ENCODE measurements around the gene VSTM4.

DNA sequence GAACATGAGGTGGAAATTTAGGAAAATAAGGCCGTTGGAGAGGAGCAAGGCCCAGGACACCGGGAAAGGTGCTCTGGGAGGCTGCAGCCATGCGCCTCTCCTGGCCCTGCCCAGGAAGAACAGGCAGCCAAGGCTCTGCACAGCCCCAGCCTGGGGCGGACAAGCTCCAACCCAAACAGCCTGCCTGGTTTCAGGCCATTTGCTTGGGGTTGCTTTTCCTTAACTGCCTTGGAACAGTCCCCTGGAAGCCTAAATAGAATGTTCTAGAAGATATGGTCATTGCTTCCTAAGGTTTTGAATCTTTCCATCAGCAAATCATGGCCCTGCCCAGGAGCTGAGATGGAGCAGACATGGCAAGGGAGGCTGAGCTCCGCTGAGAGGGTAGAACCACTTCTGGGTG is 11.0 kb downstream of the VSTM4 start:
- TF ChIP-seq, protein P1, sequence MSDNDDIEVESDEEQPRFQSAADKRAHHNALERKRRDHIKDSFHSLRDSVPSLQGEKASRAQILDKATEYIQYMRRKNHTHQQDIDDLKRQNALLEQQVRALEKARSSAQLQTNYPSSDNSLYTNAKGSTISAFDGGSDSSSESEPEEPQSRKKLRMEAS (IDR thresholded peaks at IDR 0.05), result no peak
- TF ChIP-seq CREB1 (IDR thresholded peaks at IDR 0.05; ENCODE audit: low read depth), result no peak
- TF ChIP-seq CEBPB (IDR thresholded peaks at IDR 0.05), result no peak
- no peak for TF ChIP-seq TEAD4 (IDR thresholded peaks at IDR 0.05)
- TF ChIP-seq FOXM1 (IDR thresholded peaks at IDR 0.05; ENCODE audit: borderline replicate concordance, low read depth), result no peak
- no peak for TF ChIP-seq TCF12 (IDR thresholded peaks at IDR 0.05; ENCODE audit: low read depth)
- TF ChIP-seq, protein P2, sequence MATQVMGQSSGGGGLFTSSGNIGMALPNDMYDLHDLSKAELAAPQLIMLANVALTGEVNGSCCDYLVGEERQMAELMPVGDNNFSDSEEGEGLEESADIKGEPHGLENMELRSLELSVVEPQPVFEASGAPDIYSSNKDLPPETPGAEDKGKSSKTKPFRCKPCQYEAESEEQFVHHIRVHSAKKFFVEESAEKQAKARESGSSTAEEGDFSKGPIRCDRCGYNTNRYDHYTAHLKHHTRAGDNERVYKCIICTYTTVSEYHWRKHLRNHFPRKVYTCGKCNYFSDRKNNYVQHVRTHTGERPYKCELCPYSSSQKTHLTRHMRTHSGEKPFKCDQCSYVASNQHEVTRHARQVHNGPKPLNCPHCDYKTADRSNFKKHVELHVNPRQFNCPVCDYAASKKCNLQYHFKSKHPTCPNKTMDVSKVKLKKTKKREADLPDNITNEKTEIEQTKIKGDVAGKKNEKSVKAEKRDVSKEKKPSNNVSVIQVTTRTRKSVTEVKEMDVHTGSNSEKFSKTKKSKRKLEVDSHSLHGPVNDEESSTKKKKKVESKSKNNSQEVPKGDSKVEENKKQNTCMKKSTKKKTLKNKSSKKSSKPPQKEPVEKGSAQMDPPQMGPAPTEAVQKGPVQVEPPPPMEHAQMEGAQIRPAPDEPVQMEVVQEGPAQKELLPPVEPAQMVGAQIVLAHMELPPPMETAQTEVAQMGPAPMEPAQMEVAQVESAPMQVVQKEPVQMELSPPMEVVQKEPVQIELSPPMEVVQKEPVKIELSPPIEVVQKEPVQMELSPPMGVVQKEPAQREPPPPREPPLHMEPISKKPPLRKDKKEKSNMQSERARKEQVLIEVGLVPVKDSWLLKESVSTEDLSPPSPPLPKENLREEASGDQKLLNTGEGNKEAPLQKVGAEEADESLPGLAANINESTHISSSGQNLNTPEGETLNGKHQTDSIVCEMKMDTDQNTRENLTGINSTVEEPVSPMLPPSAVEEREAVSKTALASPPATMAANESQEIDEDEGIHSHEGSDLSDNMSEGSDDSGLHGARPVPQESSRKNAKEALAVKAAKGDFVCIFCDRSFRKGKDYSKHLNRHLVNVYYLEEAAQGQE (IDR thresholded peaks at IDR 0.05; ENCODE audit: low read depth), result no peak
- no peak for TF ChIP-seq TAF1 (IDR thresholded peaks at IDR 0.05; ENCODE audit: low read depth)

All from Ishikawa (cell line).